Renal cortex interstitium (tissue), 11 donors: Measurements from ENCODE around the gene NCAPD2. TPM values are rescaled to one million over a fixed set of nuclear protein-coding genes. Genes with fewer than 3 reads are reported as not detected.
"Not testable (repeated sequence)": the region's sequence is repeated elsewhere in the genome, so short reads cannot be mapped to it uniquely, and the experiment has no call there.

Experiments used
- DNase-seq, 11 donors: peaks; one replicate each; pipeline ENCODE4 v3.0.0-alpha.2; 2013; ENCODE audit warnings: low read depth in 9 of 11, low spot score in 4 of 11; ENCODE audit errors: extremely low read depth in 1 of 11
- polyA plus RNA-seq, 3 donors: library from polyadenylated mRNA; unstranded; fragments of 120-200 nt; gene quantifications; one replicate each; pipeline ENCODE4 v1.2.1, GENCODE V29; 2013; ENCODE audit not compliant: insufficient read length in 3 of 3

The NCAPD2 gene
- polyA plus RNA-seq, 3 donors, result 63.8 to 69.8 (median 69.5) TPM

DNA sequence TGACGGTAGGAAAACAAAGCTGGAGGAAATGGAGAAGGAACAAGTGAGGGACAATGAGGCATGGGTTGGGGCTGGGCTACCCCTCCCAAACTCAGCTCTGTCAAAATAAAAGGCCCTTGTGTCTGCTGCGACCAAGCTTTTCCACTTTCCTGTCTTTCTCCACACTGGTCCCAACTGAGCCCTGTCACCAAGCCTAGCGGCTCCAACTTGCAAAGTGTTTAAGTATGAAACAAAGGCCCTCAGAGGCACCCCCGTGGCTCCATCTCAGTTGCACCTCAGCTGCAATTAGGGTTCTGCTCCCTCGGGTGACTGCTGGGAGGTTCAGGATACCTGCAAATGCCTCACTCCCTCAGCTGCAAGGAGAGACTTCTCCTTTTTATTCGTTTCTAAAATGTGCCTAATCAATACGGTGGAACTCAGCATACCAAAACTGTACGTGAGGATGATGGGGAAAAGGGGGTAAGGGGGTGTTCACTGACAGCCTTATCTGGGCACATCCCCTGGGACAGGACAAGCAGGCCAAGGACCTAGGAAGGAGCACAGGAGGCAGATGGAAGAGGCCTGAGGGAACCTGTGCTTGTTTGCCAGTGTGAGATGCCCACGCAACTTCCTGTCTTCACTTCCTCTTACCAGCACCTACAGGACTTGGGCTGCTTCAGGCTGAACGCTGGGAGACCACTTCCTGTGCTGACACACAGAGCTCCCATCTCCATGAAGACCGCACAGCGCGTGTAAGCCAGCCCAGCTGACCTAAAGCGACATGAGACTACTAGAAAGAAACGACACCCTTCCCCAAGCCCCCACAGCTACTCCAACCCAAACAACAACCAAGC lies 32.3 kb upstream of the NCAPD2 start:
- DNase-seq, result no peak

GRCh38 chr12:6462234-6462995 lies 31.5 kb upstream of the NCAPD2 start:
- no peak for DNase-seq

DNA sequence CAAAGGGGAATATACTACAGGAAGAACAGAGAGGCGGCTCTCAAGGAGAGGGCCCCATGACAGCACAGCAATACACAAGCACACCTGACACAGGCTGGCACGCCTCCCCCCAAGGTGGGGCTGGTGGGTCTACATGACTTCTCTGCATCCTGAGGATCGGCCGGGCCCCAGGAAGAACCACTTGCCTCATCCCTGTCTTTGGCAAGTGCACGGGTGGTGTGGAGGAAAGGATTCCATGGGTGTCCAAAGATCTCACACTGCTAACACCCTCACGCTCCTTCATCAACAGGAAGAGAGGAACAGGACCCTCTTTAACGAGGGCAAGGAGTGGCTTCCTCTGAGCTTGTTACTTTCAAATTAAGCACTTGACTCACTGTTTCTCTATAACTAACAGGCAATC lies 30.7 kb upstream of the NCAPD2 start:
- DNase-seq, result no peak

GRCh38 chr12:6463858-6464257 lies 30.0 kb upstream of the NCAPD2 start:
- no peak for DNase-seq

GRCh38 chr12:6464531-6464930 lies 29.4 kb upstream of the NCAPD2 start:
- DNase-seq, result no peak

DNA sequence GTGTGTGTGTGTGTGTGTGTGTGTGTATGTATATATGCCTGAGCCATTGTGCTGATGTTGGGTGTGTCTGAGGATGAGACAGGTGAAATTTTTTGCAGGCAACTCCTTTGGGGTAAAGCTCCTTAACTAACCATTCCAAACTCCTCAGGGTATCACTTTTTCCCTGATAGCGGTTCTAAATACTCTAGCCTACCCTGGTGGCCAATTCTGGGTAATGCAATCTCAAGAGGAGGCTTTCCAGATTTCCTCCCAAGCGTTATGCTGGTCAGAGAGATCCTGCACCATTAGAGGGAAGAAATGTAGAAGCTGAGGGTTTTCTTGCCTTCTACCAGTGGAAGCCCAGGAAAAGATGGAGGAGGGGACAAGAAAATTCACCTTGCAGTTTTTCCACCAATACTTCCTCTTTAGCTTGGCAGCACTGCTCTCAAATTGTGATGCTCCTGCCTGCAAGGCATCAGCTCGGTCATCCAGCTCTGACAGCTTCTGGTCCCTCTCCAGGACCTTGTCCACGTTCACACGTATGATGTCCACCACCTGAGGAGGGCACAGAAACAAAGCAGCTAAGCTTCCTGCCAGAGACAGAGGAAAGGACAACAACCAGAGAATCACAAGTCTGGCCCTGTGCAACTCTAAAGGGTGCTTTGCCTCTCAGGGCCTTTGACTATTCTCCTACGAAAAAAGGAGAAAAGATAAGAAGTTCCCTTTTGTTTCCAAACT lies 28.3 kb upstream of the NCAPD2 start:
- peak in 9 of 11 donors; percentile 52 to 69 (median 59) for DNase-seq

DNA sequence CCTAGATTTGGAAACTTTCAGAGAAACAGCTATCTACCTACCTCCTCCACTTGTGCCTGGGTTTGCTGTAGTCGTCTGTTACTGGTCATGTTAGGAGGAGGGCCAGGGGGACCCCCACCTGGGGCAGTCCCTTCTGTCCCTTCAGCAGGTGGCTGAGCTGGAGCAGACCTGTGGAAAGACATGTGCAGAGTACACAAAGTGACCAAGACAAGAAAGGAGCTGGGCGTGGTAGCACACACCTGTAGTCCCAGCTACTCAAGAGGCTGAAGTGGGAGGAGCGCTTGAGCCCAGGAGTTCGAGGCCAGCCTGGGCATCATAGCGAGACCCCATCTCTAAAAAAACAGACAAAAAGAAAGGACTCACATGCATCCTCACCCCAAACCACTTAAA lies 27.7 kb upstream of the NCAPD2 start:
- no peak for DNase-seq

GRCh38 chr12:6466751-6467150 lies 27.2 kb upstream of the NCAPD2 start:
- not testable (repeated sequence) for DNase-seq

GRCh38 chr12:6467571-6468282 lies 26.2 kb upstream of the NCAPD2 start:
- not testable (repeated sequence) for DNase-seq

DNA sequence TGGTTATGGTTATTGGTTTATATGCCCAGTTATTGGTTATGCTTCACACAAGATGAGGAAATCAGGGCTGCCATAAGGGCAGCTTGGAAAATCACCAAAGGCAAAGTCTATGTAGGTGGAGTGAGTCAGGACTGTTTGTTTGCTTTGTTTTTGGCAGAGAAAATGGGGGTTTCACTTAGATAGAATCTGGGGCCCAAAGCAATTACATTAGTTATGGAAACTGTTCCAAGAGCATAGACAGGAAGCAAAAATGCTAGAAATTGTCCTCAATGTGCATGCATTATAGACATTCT lies 25.7 kb upstream of the NCAPD2 start:
- no peak for DNase-seq

DNA sequence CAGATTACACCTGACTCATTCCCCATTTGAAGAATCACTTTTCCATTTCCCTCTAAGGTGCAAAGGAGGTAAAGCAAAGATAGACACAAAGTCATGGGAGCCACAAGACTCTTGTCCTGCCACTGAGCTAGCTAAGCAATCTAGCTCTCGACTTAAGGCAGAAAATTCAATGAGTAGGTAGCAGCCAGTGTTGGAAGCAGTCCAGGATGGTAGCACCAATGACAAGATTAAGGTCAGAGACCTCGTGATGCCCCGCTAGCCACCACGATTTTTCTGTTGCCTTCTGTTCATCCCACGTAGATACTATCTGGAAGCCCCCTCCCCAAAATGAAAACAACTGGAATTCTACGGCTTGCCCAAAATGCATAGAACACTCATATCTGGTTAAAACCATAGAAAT lies 24.8 kb upstream of the NCAPD2 start:
- DNase-seq, result no peak

GRCh38 chr12:6469609-6470374 lies 24.1 kb upstream of the NCAPD2 start:
- peak in 1 of 11 donors; percentile 3 for DNase-seq

- peak; percentile 88 to 94 (median 92) for DNase-seq
These were observed 23.3 kb upstream of the NCAPD2 start, which contains the start of gene VAMP1 for GRCh38 chr12:6470375-6471163. TSS of gene VAMP1 (minus strand) at chr12:6470677. CDS start at chr12:6470531, 146 bp downstream.

- no peak for DNase-seq
These were observed 21.9 kb upstream of the NCAPD2 start for GRCh38 chr12:6471989-6472360.

GRCh38 chr12:6472491-6472890 lies 21.4 kb upstream of the NCAPD2 start:
- DNase-seq, result no peak

DNA sequence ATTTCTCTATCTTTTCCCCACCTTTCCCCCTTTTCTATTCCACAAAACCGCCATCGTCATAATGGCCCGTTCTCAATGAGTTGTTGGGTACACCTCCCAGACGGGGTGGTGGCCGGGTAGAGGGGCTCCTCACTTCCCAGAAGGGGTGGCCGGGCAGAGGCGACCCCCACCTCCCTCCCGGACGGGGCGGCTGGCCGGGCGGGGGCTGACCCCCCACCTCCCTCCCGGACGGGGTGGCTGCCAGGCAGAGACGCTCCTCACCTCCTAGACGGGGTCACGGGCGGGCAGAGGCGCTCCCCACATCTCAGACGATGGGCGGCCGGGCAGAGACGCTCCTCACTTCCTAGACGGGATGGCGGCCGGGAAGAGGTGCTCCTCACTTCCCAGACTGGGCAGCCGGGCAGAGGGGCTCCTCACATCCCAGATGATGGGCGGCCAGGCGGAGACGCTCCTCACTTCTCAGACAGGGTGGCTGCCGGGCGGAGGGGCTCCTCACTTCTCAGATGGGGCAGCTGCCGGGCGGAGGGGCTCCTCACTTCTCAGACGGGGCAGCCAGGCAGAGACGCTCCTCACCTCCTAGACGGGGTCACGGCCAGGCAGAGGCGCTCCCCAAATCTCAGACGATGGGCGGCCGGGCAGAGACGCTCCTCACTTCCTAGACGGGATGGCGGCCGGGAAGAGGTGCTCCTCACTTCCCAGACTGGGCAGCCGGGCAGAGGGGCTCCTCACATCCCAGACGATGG lies 18.5 kb upstream of the NCAPD2 start:
- not testable (repeated sequence) for DNase-seq

- DNase-seq, result no peak
These were observed 17.4 kb upstream of the NCAPD2 start for GRCh38 chr12:6476489-6476888.
